Endothelial cell of umbilical vein (primary cell): ENCODE results near the gene CDHR1.

Experiments used
- CTCF ChIP-seq, 2 donors: IDR thresholded peaks; 1 replicate in 1 of 2; 2 replicates in 1 of 2; pipeline ENCODE4 v1.5.1; 2011; ENCODE audit warnings: low read length in 2 of 2, mild to moderate bottlenecking in 2 of 2, moderate library complexity in 2 of 2, control low read depth in 1 of 2, inconsistent platforms in 1 of 2, low read depth in 1 of 2; ENCODE audit not compliant: insufficient read depth in 1 of 2; ENCODE audit errors: extremely low read depth in 1 of 2
- EZH2 ChIP-seq: IDR thresholded peaks from 2 replicates; pipeline ENCODE4 v1.6.1; 2012; ENCODE audit warnings: borderline replicate concordance, low read depth, mild to moderate bottlenecking, moderate library complexity, low read length, inconsistent platforms; ENCODE audit not compliant: severe bottlenecking
- MAX ChIP-seq: IDR thresholded peaks from 2 replicates; pipeline ENCODE4 v1.6.1; 2011; ENCODE audit not compliant: insufficient read depth, insufficient read length
- POLR2A ChIP-seq: IDR thresholded peaks from 2 replicates; pipeline ENCODE4 v1.6.1; 2012; ENCODE audit warnings: low read depth, mild to moderate bottlenecking, control low read depth, low read length
- POLR2AphosphoS5 ChIP-seq: IDR thresholded peaks from 2 replicates; pipeline ENCODE4 v1.6.1; 2012; ENCODE audit warnings: low read depth, mild to moderate bottlenecking, control low read depth, low read length, moderate library complexity; ENCODE audit not compliant: insufficient read depth

- TF ChIP-seq POLR2AphosphoS5 (no peak), POLR2A (no peak), CTCF (IDR thresholded peaks at IDR 0.05; ENCODE audit: extremely low read depth in 1 of 2, insufficient read depth in 1 of 2, low read depth in 1 of 2, low read length in 2 of 2) (no peak), EZH2 (no peak), MAX (no peak)
Measured at GRCh38 chr10:84213076-84213475, 18.7 kb downstream of the CDHR1 start.
